Stimulated activated CD8-positive, alpha-beta memory T cell treated with anti-CD3 and anti-CD28 coated beads, Interleukin-2, amount 100 ng/mL, for 1 hour (primary cell): ENCODE measurements around the gene HIVEP3.

ENCODE experiments used
- DNase-seq, 2 donors: peaks; one replicate each; pipeline ENCODE4 v3.0.0-alpha.2; 2020; ENCODE audit warnings: low read depth in 2 of 2

Gene HIVEP3

GRCh38 chr1:41468122-41468762 lies 450.5 kb downstream of the HIVEP3 start:
- no peak for DNase-seq

DNA sequence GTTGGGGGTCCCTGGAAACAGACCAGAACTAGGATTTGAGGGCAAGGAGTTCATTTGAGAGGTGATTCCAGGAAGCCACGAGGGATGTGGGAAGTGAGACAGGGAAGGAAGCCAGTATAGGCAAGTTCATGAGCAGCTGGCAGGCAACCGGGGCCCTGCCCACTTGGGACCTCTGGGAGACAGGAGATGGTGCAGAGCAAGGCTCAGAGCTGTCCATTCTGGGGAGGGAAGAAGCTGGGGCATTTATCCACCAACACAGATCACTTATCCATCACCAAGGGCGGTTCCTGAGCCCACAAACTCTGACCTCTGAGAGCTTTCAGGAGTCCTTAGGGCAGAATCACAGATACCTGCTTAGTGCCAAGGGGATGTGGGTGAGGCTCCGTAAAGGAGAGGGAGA lies 451.0 kb downstream of the HIVEP3 start:
- no peak for DNase-seq

- DNase-seq: no peak
Observed at GRCh38 chr1:41466146-41466545, 452.6 kb downstream of the HIVEP3 start.

DNA sequence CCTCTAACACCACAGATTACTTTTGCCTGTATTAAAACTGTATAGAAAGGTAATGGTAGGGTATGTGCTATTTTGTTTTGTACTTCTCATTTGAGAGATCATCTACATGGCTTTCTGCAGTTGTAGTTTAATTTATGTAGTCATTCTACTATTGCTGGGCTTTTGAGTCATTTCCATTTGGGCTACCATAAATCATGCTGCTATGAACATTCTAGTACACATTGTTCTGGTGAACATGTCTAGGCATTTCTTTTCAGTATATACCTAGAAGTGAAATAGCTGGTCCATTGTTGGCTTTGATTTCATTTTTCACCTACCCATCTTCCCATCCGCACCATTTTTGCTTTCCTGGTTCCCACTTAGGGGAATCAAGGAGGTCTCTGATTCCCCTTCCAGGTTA lies 453.0 kb downstream of the HIVEP3 start:
- DNase-seq: no peak

GRCh38 chr1:41464885-41465284 lies 453.8 kb downstream of the HIVEP3 start:
- no peak for DNase-seq

- no peak for DNase-seq
Observed at GRCh38 chr1:41463516-41463915, 455.2 kb downstream of the HIVEP3 start.

DNA sequence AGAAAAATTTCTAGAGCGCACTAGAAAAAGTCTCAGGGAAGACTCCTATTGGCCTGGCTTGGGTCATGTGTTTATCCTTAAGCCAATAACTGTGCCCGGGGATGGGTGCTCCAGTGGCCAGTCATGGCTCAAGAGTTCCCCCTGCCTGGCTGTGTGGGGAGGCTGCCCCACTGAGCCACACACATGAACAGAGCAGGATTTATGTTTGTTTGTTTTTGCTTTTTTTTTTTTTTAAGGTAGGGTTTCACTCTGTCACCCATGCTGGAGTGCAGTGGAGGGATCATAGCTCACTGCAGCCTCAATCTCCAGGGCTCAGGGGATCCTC lies 456.1 kb downstream of the HIVEP3 start:
- no peak for DNase-seq

GRCh38 chr1:41461790-41462679 lies 456.7 kb downstream of the HIVEP3 start:
- no peak for DNase-seq

DNA sequence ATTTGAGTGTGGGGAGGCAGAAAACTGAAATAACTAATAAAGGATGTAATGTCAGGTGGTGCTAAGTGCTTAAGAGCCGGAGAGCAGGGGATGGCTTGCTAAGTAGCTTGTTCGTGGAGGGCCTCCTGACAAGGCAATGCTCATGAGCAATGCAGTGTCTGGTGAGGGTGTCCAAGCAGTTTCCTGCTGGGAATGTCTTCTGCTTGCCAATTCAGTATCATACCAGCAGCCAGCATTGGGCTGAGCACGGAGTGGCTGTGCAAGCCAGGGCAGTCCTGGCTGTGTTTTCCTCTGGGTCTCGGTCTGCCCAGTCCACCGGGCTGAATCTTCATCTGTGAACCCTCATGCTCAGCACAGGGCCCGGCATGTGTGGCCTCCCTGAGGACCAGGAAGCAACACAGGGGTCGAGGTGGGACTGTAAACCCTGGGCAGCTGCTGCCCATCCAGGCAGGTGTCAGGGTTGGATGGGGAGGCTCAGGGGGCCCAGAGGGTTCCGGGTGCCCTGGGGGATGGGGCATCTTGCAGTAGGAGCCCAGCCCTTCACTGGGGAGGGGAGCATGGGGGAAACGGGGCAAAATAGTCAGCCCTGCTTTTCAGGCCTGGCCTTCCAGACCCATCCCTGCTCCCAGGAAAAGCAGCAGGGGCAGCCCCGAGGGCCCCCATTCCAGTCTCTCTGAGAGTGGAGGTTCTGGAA lies 461.7 kb downstream of the HIVEP3 start:
- DNase-seq: no peak
